K562 (cell line): ENCODE measurements around the gene GRIA4.

Source experiments
- CHD1 ChIP-seq: fragments of 200-600 bp; sonication (generic); IDR thresholded peaks from one replicate; pipeline ENCODE4 v1.6.1; 2012; ENCODE audit warnings: mild to moderate bottlenecking, moderate library complexity, low read length, inconsistent platforms
- TF ChIP-seq, protein P1 (sequence below): fragments of 250-450 bp; sonication (Bioruptor Pico); IDR thresholded peaks from 2 replicates; pipeline ENCODE4 v1.9.0; 2021; ENCODE audit warnings: mild to moderate bottlenecking

DNA sequence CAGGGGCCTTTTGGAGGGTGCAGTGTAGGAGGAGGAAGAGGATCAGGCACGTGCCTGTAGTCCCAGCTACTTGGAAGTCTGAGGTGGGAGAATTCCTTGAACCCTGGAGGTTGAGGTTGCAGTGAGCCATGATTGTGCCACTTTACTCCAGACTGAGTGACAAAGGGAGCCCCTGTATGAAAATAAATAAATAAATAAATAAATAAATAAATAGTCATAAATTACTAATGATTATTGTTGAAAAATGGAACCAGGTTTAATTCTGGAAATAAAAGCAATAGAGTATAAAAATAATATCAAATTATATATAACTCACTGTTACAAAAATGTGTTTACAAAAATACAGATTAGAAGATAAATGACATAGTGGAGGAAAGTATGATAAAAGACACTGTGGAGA is 37.9 kb downstream of the GRIA4 start:
- TF ChIP-seq CHD1, result no peak
- TF ChIP-seq, protein P1, sequence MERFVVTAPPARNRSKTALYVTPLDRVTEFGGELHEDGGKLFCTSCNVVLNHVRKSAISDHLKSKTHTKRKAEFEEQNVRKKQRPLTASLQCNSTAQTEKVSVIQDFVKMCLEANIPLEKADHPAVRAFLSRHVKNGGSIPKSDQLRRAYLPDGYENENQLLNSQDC, result no peak
